Fibroblast of mammary gland (primary cell): ENCODE results near the gene DGKQ.
"Not testable (repeated sequence)": the region's sequence is repeated elsewhere in the genome, so short reads cannot be mapped to it uniquely, and the experiment has no call there.

Experiments used
- DNase-seq: peaks from one replicate; pipeline ENCODE4 v3.0.0-alpha.2; 2010; ENCODE audit warnings: low read depth
- H3K4me3 ChIP-seq: 2 replicates; pipeline ENCODE4 v1.5.1; 2011; ENCODE audit warnings: low read depth, mild to moderate bottlenecking, low read length, moderate library complexity; ENCODE audit not compliant: control insufficient read depth
- TF ChIP-seq, protein P1 (sequence below): conservative IDR thresholded peaks from 2 replicates; pipeline ENCODE4 v1.5.1; 2011; ENCODE audit warnings: low read depth, low read length, inconsistent platforms; ENCODE audit not compliant: control insufficient read depth, insufficient read depth

The DGKQ gene

DNA sequence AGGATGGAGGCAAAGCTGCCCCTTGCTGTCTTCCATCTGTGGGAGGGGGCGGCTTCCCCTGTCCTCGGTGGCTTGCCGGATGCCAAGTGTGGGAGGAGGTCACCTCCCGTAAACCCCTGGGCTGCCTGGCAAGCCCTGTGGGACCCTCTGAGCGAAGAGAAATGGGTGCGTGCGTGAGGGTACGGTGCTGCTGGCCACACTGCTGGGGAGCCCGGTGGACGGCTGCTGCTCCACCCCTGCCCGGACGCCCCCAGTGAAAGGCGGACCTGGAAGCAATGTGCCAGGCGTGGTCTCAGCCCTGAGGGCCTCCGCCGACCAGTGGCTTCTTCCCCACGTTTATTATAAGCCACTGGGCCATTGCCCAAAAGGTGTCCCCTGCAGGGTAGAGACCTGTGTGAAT lies 8.9 kb upstream of the DGKQ start:
- TF ChIP-seq, protein P1, sequence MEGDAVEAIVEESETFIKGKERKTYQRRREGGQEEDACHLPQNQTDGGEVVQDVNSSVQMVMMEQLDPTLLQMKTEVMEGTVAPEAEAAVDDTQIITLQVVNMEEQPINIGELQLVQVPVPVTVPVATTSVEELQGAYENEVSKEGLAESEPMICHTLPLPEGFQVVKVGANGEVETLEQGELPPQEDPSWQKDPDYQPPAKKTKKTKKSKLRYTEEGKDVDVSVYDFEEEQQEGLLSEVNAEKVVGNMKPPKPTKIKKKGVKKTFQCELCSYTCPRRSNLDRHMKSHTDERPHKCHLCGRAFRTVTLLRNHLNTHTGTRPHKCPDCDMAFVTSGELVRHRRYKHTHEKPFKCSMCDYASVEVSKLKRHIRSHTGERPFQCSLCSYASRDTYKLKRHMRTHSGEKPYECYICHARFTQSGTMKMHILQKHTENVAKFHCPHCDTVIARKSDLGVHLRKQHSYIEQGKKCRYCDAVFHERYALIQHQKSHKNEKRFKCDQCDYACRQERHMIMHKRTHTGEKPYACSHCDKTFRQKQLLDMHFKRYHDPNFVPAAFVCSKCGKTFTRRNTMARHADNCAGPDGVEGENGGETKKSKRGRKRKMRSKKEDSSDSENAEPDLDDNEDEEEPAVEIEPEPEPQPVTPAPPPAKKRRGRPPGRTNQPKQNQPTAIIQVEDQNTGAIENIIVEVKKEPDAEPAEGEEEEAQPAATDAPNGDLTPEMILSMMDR = no peak

DNA sequence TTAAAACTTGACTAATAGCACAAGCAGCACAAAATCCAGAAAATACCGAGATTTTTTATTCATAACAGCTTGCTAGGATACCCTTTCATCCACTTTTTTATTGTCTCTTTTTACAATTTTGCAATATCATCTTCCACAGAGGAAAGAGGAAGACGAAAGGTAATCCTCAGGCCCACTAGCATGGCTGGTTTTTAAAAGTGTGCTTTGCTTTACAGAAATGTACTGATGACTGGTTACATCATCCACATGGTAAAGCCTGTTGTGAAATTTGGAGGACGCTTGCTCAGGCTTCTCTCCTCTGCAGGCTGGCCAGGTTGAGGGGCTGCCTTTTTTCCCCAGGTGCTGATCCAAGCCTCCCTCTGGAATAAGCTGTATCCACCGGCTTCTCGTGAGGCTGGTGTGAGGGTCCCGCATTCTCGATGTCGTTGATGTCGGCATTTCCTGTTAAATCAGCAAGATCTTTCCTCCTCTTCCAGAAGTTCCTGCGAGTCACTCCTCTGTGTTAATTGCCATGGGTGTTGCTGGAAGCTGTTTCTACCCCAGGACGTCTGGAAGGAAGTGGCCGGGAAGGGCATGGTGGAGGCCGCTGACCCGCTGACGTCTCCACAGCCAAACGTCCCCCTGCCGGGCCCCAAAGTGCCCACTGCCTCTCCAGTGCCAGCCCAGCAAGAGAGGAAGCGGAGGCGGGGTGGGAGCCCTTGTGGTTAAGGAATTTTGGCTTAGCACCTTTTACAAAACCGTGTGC lies 5.8 kb upstream of the DGKQ start:
- peak; percentile 56 for DNase-seq
- H3K4me3 ChIP-seq = no peak overlapping the region
- TF ChIP-seq, protein P1 = no peak

More for the DNA sequence above, 8.9 kb upstream of the DGKQ start:
- DNase-seq = no peak
- no peak overlapping the region for H3K4me3 ChIP-seq

DNA sequence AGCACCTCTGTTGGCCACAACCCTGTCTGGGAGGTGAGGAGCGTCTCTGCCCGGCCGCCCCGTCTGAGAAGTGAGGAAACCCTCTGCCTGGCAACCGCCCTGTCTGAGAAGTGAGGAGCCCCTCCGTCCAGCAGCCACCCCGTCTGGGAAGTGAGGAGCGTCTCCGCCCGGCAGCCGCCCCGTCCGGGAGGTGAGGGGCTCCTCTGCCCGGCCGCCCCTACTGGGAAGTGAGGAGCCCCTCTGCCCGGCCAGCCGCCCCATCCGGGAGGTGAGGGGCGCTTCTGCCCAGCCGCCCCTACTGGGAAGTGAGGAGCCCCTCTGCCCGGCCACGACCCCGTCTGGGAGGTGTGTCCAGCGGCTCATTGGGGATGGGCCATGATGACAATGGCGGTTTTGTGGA lies 2.6 kb upstream of the DGKQ start:
- not testable (repeated sequence) for DNase-seq, H3K4me3 ChIP-seq

GRCh38 chr4:974668-975067 lies 1.3 kb upstream of the DGKQ start:
- no peak overlapping the region for H3K4me3 ChIP-seq
- TF ChIP-seq, protein P1 = no peak

DNA sequence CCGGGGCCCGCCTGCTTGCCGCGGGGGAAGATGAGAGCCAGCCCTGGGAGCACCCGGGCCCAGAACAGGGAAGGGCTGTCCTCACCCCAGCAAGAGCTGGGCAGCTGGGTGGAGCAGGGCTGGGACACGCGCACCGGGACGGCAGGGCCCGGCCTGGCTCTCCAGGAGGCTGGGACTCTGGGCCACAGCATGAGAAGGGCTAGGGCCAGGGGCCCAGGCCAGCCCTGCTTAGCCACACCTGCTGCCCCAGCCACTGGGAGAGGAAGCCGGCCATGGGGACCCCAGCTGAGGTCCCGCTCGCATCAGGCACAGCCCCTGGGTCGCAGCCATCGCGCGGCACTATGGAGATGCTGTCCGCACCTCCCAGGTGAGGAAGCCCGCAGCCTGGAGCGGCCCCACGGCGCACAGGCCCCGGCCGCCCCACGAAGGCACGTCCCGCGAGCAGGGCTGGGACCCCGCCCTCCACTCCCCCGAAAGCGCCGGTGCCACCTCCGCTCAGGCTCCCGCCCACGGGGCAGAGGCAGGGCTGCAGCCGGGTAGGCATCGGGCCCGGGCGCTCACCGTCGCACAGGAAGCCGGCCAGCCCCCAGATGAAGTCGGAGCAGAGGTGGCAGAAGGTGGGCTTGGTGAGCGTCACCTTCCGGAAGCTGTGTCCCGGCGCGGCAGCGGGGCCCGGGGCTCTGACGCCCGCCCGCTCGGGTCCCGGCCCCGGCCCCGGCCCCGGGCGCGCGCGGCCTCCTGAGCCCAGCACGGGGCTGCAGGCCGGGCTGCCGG lies 531 bp downstream of the DGKQ start:
- DNase-seq = no peak
- TF ChIP-seq, protein P1 = no peak
- peak overlapping the region; percentile 52 for H3K4me3 ChIP-seq

More at GRCh38 chr4:974668-975067, 1.3 kb upstream of the DGKQ start:
- DNase-seq = no peak

GRCh38 chr4:971666-972500 lies 1.5 kb downstream of the DGKQ start:
- TF ChIP-seq, protein P1 = no peak
- H3K4me3 ChIP-seq = peak overlapping the region; percentile 52
- no peak for DNase-seq
